ENCODE data around the gene FAM107B. TPM values are rescaled to one million over a fixed set of nuclear protein-coding genes. Genes with fewer than 3 reads are reported as not detected.

The FAM107B gene
- total and polyA plus RNA-seq, 4 donors: 24.9 to 58.1 (median 30.9) TPM

DNA sequence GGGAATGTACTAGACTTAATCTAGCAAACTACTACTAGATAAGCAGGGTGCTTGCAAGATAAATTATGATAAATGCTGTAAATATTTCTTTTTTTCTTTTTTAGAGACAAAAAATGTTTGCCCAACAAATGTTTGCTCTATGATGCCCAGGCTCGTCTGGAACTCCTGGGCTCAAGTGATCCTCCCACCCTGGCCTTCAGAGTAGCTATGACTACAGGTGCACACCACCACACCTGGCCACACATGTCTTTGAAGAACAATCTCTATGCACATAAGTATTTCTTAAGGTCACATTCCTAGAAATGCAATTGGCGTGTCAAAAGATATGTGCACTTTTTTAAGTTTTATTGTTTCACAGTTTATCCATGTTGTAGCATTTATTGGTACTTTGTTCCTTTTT is 264.4 kb downstream of the FAM107B start:
- H3K4me3 ChIP-seq (ENCODE audit: low read depth in 1 of 3, low read length in 3 of 3): no peak overlapping the region
- no peaks in the 10 kb centered on the region for H3K4me1 ChIP-seq (ENCODE audit: control insufficient read depth in 4 of 4, insufficient read depth in 4 of 4, low read length in 3 of 4)
- H3K27me3 ChIP-seq (ENCODE audit: control insufficient read depth in 4 of 4, insufficient read depth in 4 of 4, low read length in 3 of 4): no peaks in the 10 kb centered on the region
- WGBS: 70% methylated on average over 2 of the region's 2 CpGs
- DNase-seq (ENCODE audit: low spot score): no peak
- H3K27ac ChIP-seq (ENCODE audit: low read depth in 1 of 2, low read length in 2 of 2): no peak overlapping the region
- H3K9ac ChIP-seq (ENCODE audit: low read depth in 1 of 2, low read length in 2 of 2): no peak overlapping the region
- H3K9me3 ChIP-seq (ENCODE audit: control insufficient read depth in 4 of 4, low read length in 3 of 4): no peaks in the 10 kb centered on the region
- TF ChIP-seq RXRA (IDR thresholded peaks at IDR 0.05): no peak
- no peak for TF ChIP-seq EGR1 (IDR thresholded peaks at IDR 0.05; ENCODE audit: low read depth in 2 of 2)
- TF ChIP-seq FOXA1 (IDR thresholded peaks at IDR 0.05): no peak
- no peak for TF ChIP-seq GABPA (IDR thresholded peaks at IDR 0.05 in 1 of 2, conservative IDR thresholded peaks at IDR 0.05 in 1 of 2)
- TF ChIP-seq, protein P1, sequence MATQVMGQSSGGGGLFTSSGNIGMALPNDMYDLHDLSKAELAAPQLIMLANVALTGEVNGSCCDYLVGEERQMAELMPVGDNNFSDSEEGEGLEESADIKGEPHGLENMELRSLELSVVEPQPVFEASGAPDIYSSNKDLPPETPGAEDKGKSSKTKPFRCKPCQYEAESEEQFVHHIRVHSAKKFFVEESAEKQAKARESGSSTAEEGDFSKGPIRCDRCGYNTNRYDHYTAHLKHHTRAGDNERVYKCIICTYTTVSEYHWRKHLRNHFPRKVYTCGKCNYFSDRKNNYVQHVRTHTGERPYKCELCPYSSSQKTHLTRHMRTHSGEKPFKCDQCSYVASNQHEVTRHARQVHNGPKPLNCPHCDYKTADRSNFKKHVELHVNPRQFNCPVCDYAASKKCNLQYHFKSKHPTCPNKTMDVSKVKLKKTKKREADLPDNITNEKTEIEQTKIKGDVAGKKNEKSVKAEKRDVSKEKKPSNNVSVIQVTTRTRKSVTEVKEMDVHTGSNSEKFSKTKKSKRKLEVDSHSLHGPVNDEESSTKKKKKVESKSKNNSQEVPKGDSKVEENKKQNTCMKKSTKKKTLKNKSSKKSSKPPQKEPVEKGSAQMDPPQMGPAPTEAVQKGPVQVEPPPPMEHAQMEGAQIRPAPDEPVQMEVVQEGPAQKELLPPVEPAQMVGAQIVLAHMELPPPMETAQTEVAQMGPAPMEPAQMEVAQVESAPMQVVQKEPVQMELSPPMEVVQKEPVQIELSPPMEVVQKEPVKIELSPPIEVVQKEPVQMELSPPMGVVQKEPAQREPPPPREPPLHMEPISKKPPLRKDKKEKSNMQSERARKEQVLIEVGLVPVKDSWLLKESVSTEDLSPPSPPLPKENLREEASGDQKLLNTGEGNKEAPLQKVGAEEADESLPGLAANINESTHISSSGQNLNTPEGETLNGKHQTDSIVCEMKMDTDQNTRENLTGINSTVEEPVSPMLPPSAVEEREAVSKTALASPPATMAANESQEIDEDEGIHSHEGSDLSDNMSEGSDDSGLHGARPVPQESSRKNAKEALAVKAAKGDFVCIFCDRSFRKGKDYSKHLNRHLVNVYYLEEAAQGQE (IDR thresholded peaks at IDR 0.05): no peak
- TF ChIP-seq SP1 (IDR thresholded peaks at IDR 0.05): no peak
- TF ChIP-seq, protein P2, sequence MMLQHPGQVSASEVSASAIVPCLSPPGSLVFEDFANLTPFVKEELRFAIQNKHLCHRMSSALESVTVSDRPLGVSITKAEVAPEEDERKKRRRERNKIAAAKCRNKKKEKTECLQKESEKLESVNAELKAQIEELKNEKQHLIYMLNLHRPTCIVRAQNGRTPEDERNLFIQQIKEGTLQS (IDR thresholded peaks at IDR 0.05): no peak
- no peak for TF ChIP-seq ZBTB33 (IDR thresholded peaks at IDR 0.05)
- H3K36me3 ChIP-seq (ENCODE audit: control insufficient read depth in 4 of 4, insufficient read depth in 3 of 4, low read depth in 1 of 4, low read length in 3 of 4): peaks cover 0 to 21% (median 10%) of the 10 kb centered on the region in 4 donors

DNA sequence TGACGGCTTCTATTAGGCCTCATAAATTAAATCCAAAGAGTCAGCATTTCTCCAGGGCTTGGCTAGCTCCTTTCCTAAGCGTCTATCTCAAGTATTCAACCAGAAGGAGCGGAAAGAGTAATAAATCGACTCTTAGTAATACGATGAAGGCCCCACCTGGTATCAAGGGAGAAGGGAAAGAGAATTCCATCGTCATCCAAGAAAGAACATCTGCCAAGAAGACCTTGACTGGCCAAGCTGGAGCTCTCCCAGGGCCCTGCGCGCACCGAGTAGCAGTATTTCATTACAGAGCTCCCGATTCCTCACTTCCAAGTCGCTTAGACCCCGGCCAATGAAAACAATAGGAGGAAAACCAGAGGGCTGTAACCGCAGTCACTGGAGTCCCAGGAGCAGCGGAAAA is 266.0 kb downstream of the FAM107B start:
- 97% methylated on average over 14 of the region's 14 CpGs for WGBS
- no peak overlapping the region for H3K4me3 ChIP-seq (ENCODE audit: low read depth in 1 of 3, low read length in 3 of 3)
- no peaks in the 10 kb centered on the region for H3K27me3 ChIP-seq (ENCODE audit: control insufficient read depth in 4 of 4, insufficient read depth in 4 of 4, low read length in 3 of 4)
- H3K36me3 ChIP-seq (ENCODE audit: control insufficient read depth in 4 of 4, insufficient read depth in 3 of 4, low read depth in 1 of 4, low read length in 3 of 4): peaks cover 0 to 21% (median 10%) of the 10 kb centered on the region in 4 donors
- no peaks in the 10 kb centered on the region for H3K4me1 ChIP-seq (ENCODE audit: control insufficient read depth in 4 of 4, insufficient read depth in 4 of 4, low read length in 3 of 4)
- TF ChIP-seq, protein P2 (IDR thresholded peaks at IDR 0.05): no peak
- TF ChIP-seq EGR1 (IDR thresholded peaks at IDR 0.05; ENCODE audit: low read depth in 2 of 2) (no peak), ZBTB33 (IDR thresholded peaks at IDR 0.05) (no peak), SP1 (IDR thresholded peaks at IDR 0.05) (no peak), MAX (IDR thresholded peaks at IDR 0.05) (no peak), RAD21 (IDR thresholded peaks at IDR 0.05) (no peak), HNF4A (conservative IDR thresholded peaks at IDR 0.05) (no peak), YY1 (IDR thresholded peaks at IDR 0.05) (no peak), TAF1 (conservative IDR thresholded peaks at IDR 0.05) (no peak), NR2F2 (IDR thresholded peaks at IDR 0.05) (no peak), FOXA1 (IDR thresholded peaks at IDR 0.05) (no peak), GABPA (IDR thresholded peaks at IDR 0.05 in 1 of 2, conservative IDR thresholded peaks at IDR 0.05 in 1 of 2) (no peak), RXRA (IDR thresholded peaks at IDR 0.05) (no peak), HNF4G (IDR thresholded peaks at IDR 0.05) (no peak), FOXA2 (IDR thresholded peaks at IDR 0.05) (no peak), JUND (IDR thresholded peaks at IDR 0.05) (no peak)
- TF ChIP-seq, protein P3, sequence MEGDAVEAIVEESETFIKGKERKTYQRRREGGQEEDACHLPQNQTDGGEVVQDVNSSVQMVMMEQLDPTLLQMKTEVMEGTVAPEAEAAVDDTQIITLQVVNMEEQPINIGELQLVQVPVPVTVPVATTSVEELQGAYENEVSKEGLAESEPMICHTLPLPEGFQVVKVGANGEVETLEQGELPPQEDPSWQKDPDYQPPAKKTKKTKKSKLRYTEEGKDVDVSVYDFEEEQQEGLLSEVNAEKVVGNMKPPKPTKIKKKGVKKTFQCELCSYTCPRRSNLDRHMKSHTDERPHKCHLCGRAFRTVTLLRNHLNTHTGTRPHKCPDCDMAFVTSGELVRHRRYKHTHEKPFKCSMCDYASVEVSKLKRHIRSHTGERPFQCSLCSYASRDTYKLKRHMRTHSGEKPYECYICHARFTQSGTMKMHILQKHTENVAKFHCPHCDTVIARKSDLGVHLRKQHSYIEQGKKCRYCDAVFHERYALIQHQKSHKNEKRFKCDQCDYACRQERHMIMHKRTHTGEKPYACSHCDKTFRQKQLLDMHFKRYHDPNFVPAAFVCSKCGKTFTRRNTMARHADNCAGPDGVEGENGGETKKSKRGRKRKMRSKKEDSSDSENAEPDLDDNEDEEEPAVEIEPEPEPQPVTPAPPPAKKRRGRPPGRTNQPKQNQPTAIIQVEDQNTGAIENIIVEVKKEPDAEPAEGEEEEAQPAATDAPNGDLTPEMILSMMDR (IDR thresholded peaks at IDR 0.05; ENCODE audit: low read depth, low read length, missing input control): no peak
- DNase-seq (ENCODE audit: low spot score): no peak
- H3K9me3 ChIP-seq (ENCODE audit: control insufficient read depth in 4 of 4, low read length in 3 of 4): no peaks in the 10 kb centered on the region
- no peak overlapping the region for H3K27ac ChIP-seq (ENCODE audit: low read depth in 1 of 2, low read length in 2 of 2)
- H3K9ac ChIP-seq (ENCODE audit: low read depth in 1 of 2, low read length in 2 of 2): no peak overlapping the region
